Coronary artery (tissue), 2 donors: ENCODE results near the gene PKD1.

Experiments used
- DNase-seq: peaks from one replicate; pipeline ENCODE4 v3.0.0-alpha.2; 2017; ENCODE audit warnings: low spot score
- H3K27ac ChIP-seq, 2 donors: fragments of 200-600 bp; sonication (generic); one replicate each; pipeline ENCODE4 v1.5.1; 2016 to 2019
- H3K4me3 ChIP-seq: fragments of 200-600 bp; sonication (generic); 2 replicates; pipeline ENCODE4 v1.5.1; 2016; ENCODE audit warnings: mild to moderate bottlenecking, moderate library complexity
- CTCF ChIP-seq: fragments of 200-600 bp; sonication (generic); IDR thresholded peaks from one replicate; pipeline ENCODE4 v1.5.1; 2019; ENCODE audit warnings: antibody characterized with exemption

PKD1 gene

GRCh38 chr16:2090777-2091546, 44.7 kb downstream of the PKD1 start:
- H3K4me3 ChIP-seq, result no peak overlapping the region
- no peak for DNase-seq
- peak overlapping the region in 1 of 2 donors; percentile 31 for H3K27ac ChIP-seq
- TF ChIP-seq CTCF, result no peak

GRCh38 chr16:2090481-2090776, 45.3 kb downstream of the PKD1 start:
- H3K4me3 ChIP-seq, result no peak overlapping the region
- no peak for DNase-seq
- H3K27ac ChIP-seq, result no peak overlapping the region
- TF ChIP-seq CTCF, result no peak

- no peak for TF ChIP-seq CTCF
- Histone ChIP-seq H3K27ac (no peak overlapping the region), H3K4me3 (no peak overlapping the region)
- no peak for DNase-seq
Measured at GRCh38 chr16:2089706-2090480, 45.8 kb downstream of the PKD1 start.

GRCh38 chr16:2088759-2089358, 46.8 kb downstream of the PKD1 start:
- H3K27ac ChIP-seq, result no peak overlapping the region
- no peak overlapping the region for H3K4me3 ChIP-seq
- no peak for DNase-seq

GRCh38 chr16:2087748-2088631, 47.7 kb downstream of the PKD1 start:
- Histone ChIP-seq H3K4me3 (no peak overlapping the region), H3K27ac (no peak overlapping the region)
- no peak for DNase-seq
- TF ChIP-seq CTCF, result no peak

More at GRCh38 chr16:2088759-2089358, 46.8 kb downstream of the PKD1 start:
- no peak for TF ChIP-seq CTCF

- Histone ChIP-seq H3K27ac (no peak overlapping the region), H3K4me3 (no peak overlapping the region)
- DNase-seq, result no peak
- TF ChIP-seq CTCF, result no peak
Measured at GRCh38 chr16:2086812-2087747, 48.6 kb downstream of the PKD1 start.
